Upper lobe of left lung (tissue), 6 donors: ENCODE results near the gene CARHSP1. TPM values are rescaled to one million over a fixed set of nuclear protein-coding genes. Genes with fewer than 3 reads are reported as not detected.

ENCODE experiments used
- ATAC-seq, 2 donors: fragments of 200-7000 bp; cut with Tn5 transposase; one replicate each; pipeline ENCODE4 v1.9.1; 2022; ENCODE audit warnings: mild to moderate bottlenecking in 2 of 2, moderate library complexity in 2 of 2; ENCODE audit not compliant: low FRiP score in 2 of 2
- DNase-seq, 2 donors: peaks; one replicate each; pipeline ENCODE4 v3.0.0-alpha.2; 2019 to 2020
- H3K27ac ChIP-seq, 4 donors: fragments of 200-600 bp; sonication (generic); one replicate each; pipeline ENCODE4 v1.5.1; 2016 to 2019
- H3K27me3 ChIP-seq, 4 donors: fragments of 200-600 bp; sonication (generic); one replicate each; pipeline ENCODE4 v1.5.1; 2017 to 2019
- H3K36me3 ChIP-seq, 4 donors: fragments of 200-600 bp; sonication (generic); one replicate each; pipeline ENCODE4 v1.5.1; 2016 to 2019
- H3K4me1 ChIP-seq, 4 donors: fragments of 200-600 bp; sonication (generic); one replicate each; pipeline ENCODE4 v1.5.1; 2018 to 2019
- H3K4me3 ChIP-seq, 4 donors: fragments of 200-600 bp; sonication (generic); one replicate each; pipeline ENCODE4 v1.5.1; 2017 to 2019; ENCODE audit warnings: mild to moderate bottlenecking in 2 of 4, moderate library complexity in 1 of 4
- H3K9me3 ChIP-seq, 4 donors: fragments of 200-600 bp; sonication (generic); one replicate each; pipeline ENCODE4 v1.5.1; 2018 to 2019
- CTCF ChIP-seq, 6 experiments: fragments of 450-650 bp in 4 of 6; fragments of 200-600 bp in 2 of 6; sonication (generic) in 2 of 6; IDR thresholded peaks; one replicate each; pipeline ENCODE4 v1.5.1; 2016 to 2019; ENCODE audit warnings: antibody characterized with exemption in 6 of 6
- EP300 ChIP-seq, 4 donors: sonication (generic); formaldehyde crosslinking; IDR thresholded peaks; one replicate each; pipeline ENCODE4 v1.5.1; 2017; ENCODE audit warnings: antibody characterized with exemption in 4 of 4, control low read depth in 2 of 4
- POLR2A ChIP-seq, 4 donors: fragments of 450-650 bp; IDR thresholded peaks; one replicate each; pipeline ENCODE4 v1.5.1; 2016 to 2017; ENCODE audit warnings: antibody characterized with exemption in 4 of 4, mild to moderate bottlenecking in 2 of 4
- POLR2AphosphoS5 ChIP-seq, 2 donors: sonication (generic); formaldehyde crosslinking; IDR thresholded peaks; one replicate each; pipeline ENCODE4 v1.5.1; 2017; ENCODE audit warnings: antibody characterized with exemption in 2 of 2
- WGBS, 2 donors: methylation state at CpG; one replicate each; pipeline ENCODE4 v1.1.5; 2017 to 2018; 5-methylcytosine and 5-hydroxymethylcytosine counted together
- total RNA-seq, 6 donors: library from RNA; depleted of rRNA in 4 of 6; stranded (reverse); fragments of >200 nt in 4 of 6; gene quantifications; one replicate each; pipeline versions ENCODE4 v1.1.0 to v1.2.1, GENCODE V29; 2016 to 2021
- donor health status: DM: no; HTN: no; CAD: no; lungs with moderate emphysema.
- donor health status: DM: no; HTN: yes; CAD: no; lungs with severe emphysema.

The CARHSP1 gene
- total RNA-seq, 6 donors from 2014 or later: 33.5 to 102 (median 75.3) TPM

- Histone ChIP-seq H3K4me3 (no peak overlapping the region), H3K9me3 (no peaks in the 10 kb centered on the region), H3K36me3 (peaks cover 14 to 63% (median 45%) of the 10 kb centered on the region in 4 donors), H3K4me1 (peaks cover 7 to 11% (median 8%) of the 10 kb centered on the region in 4 donors), H3K27me3 (no peaks in the 10 kb centered on the region), H3K27ac (no peak overlapping the region)
- WGBS, 2 donors: 98 to 100% methylated on average over 2 to 5 of the region's 5 CpGs
- DNase-seq: no peak
- no peak for ATAC-seq
- TF ChIP-seq CTCF (IDR thresholded peaks at IDR 0.05) (no peak), POLR2AphosphoS5 (IDR thresholded peaks at IDR 0.05) (no peak), EP300 (IDR thresholded peaks at IDR 0.05) (no peak), POLR2A (IDR thresholded peaks at IDR 0.05) (no peak)
Observed at GRCh38 chr16:8890549-8890921, 21.7 kb upstream of the CARHSP1 start.

GRCh38 chr16:8889893-8890548 lies 21.2 kb upstream of the CARHSP1 start:
- WGBS, 2 donors: 84 to 85% methylated on average over 14 of the region's 14 CpGs
- no peak for DNase-seq
- Histone ChIP-seq H3K9me3 (no peaks in the 10 kb centered on the region), H3K36me3 (peaks cover 9 to 57% (median 40%) of the 10 kb centered on the region in 4 donors), H3K27me3 (no peaks in the 10 kb centered on the region), H3K4me3 (no peak overlapping the region), H3K27ac (no peak overlapping the region), H3K4me1 (peaks cover 7 to 13% (median 9%) of the 10 kb centered on the region in 4 donors)
- no peak for ATAC-seq
- no peak for TF ChIP-seq CTCF (IDR thresholded peaks at IDR 0.05)
- TF ChIP-seq POLR2AphosphoS5 (IDR thresholded peaks at IDR 0.05): no peak
- no peak for TF ChIP-seq EP300 (IDR thresholded peaks at IDR 0.05)
- no peak for TF ChIP-seq POLR2A (IDR thresholded peaks at IDR 0.05)

DNA sequence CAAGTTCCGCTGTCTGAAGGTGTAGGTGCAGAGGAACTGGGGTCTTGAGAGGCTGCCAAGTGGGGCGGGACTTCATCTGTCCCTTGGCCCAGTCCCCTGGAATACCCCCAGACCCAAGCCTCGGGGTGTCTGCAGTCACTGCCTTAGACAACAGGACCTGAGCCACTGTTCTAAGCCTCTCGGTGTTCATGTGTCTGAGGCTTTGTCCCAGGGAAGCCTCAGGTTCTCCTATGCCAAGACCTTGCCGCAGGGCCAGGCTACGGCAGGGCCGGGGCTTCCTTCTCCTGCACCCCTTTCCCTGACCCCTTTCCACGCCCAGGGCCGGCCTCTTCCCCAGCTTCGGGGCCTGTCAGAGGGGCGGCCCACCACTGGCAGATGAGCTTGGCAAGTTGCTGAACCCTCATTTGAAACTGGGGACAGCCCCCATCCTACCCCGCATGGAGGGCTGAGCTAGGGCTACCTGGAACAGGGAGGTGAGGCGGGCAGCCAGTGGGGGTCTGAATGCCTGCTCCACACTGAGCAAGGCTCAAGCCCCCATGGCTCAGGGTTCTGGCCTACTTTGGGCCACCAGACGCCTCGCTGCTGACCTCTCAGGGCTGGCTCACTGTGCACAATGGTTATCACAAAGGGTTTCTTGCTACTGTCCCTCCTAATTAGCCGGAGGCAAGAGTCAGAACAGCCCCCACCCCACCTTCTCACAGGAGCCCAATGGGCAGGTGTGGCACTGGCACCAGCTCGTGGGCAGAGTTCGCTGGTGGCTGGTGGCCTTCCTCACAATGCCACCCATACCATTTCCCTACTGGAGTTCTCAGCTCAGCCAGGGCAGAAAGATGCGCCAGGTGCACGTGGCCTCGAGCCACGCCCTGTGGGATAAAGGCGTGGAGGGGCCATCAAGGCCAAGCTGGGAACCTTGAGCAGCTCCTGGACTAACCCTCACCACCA lies 20.4 kb upstream of the CARHSP1 start:
- Histone ChIP-seq H3K27ac (no peak overlapping the region), H3K9me3 (no peaks in the 10 kb centered on the region), H3K4me3 (no peak overlapping the region), H3K4me1 (peaks cover 7 to 13% (median 9%) of the 10 kb centered on the region in 4 donors), H3K36me3 (peaks cover 4 to 49% (median 32%) of the 10 kb centered on the region in 4 donors), H3K27me3 (no peaks in the 10 kb centered on the region)
- 78 to 86% methylated on average over 13 to 22 of the region's 23 CpGs for WGBS, 2 donors
- TF ChIP-seq CTCF (IDR thresholded peaks at IDR 0.05) (no peak), EP300 (IDR thresholded peaks at IDR 0.05) (no peak)
- ATAC-seq (no peak), DNase-seq (peak in 1 of 2 donors; percentile 62)

DNA sequence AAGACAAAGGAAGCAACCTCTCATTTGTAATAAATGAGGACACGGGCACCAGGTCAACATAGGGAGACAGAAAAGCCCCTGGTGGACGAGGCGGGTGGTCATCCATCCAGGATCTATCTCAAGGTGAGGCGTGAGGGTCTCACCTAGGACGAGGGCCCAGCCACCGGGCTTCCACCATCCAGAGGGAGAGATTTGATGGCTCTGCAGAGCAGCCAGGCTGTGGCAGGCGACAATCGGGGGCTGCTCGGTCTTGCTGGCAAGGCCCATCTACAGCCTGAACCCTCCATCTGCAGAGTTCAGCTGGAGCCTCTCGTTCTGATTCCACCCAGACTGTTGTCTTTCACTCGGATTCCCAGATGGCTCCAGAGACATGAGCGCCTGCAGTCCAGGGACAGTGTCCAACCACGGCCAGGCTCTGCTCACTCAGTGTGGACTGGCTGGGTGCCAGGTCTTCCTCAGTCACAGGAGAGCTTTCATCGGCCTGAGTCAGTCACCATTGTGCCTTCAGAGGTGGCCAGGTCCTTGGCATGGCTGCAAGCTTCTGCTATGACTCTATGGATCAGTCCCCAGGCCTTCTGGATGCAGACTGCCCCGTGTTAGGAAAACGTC lies 19.2 kb upstream of the CARHSP1 start:
- ATAC-seq (no peak), DNase-seq (no peak)
- 85 to 90% methylated on average over 14 to 15 of the region's 16 CpGs for WGBS, 2 donors
- Histone ChIP-seq H3K27ac (no peak overlapping the region), H3K4me3 (no peak overlapping the region), H3K36me3 (peaks cover 0 to 38% (median 21%) of the 10 kb centered on the region in 4 donors), H3K9me3 (no peaks in the 10 kb centered on the region), H3K4me1 (peaks cover 7 to 13% (median 9%) of the 10 kb centered on the region in 4 donors), H3K27me3 (no peaks in the 10 kb centered on the region)
- TF ChIP-seq POLR2AphosphoS5 (IDR thresholded peaks at IDR 0.05) (no peak), EP300 (IDR thresholded peaks at IDR 0.05) (no peak), POLR2A (IDR thresholded peaks at IDR 0.05) (no peak), CTCF (IDR thresholded peaks at IDR 0.05) (no peak)
